Testis (tissue), 2 donors: ENCODE data around the gene KRTAP9-8.

ENCODE experiments used
- CTCF ChIP-seq, 3 experiments: fragments of 450-650 bp in 2 of 3; fragments of 200-600 bp in 1 of 3; sonication (generic) in 1 of 3; IDR thresholded peaks; one replicate each; pipeline ENCODE4 v1.5.1; 2016 to 2019; ENCODE audit warnings: antibody characterized with exemption in 3 of 3, mild to moderate bottlenecking in 2 of 3, moderate library complexity in 1 of 3
- POLR2A ChIP-seq: fragments of 450-650 bp; IDR thresholded peaks from one replicate; pipeline ENCODE4 v1.6.1; 2017; ENCODE audit warnings: antibody characterized with exemption, mild to moderate bottlenecking, moderate library complexity

GRCh38 chr17:41284043-41284442 is 46.2 kb downstream of the KRTAP9-8 start:
- TF ChIP-seq POLR2A (no peak), CTCF (IDR thresholded peaks at IDR 0.05) (no peak)
